ENCODE data around the gene VIPR2.

The VIPR2 gene

GRCh38 chr7:159119851-159120539 lies 24.7 kb downstream of the VIPR2 start:
- no peak overlapping the region for H3K27ac ChIP-seq (ENCODE audit: low read length)
- no peaks in the 10 kb centered on the region for H3F3A ChIP-seq (ENCODE audit: insufficient read depth, low read length)
- H2AFZ ChIP-seq (ENCODE audit: low read length): no peak overlapping the region
- no peaks in the 10 kb centered on the region; the same call in 1 of the 2 replicates for H3K27me3 ChIP-seq (replicated peaks; ENCODE audit: insufficient read depth, low read length)
- H3K4me3 ChIP-seq (ENCODE audit: low read length): no peak overlapping the region
- DNase-seq: no peak
- H3K9me3 ChIP-seq (replicated peaks; ENCODE audit: insufficient read depth, low read length): no peaks in the 10 kb centered on the region
- no peaks in the 10 kb centered on the region for H3K36me3 ChIP-seq (replicated peaks; ENCODE audit: insufficient read depth, low read length)
- no peak overlapping the region for H3K4me2 ChIP-seq (ENCODE audit: low read depth, low read length)
- TF ChIP-seq EZH2 (optimal IDR thresholded peaks at IDR 0.05; ENCODE audit: low read depth, low read length): no peak
- TF ChIP-seq EZH2phosphoT487 (IDR thresholded peaks at IDR 0.05; ENCODE audit: low read length): no peak
- no peak for TF ChIP-seq CTCF (IDR thresholded peaks at IDR 0.05; ENCODE audit: low read length)
- no peak overlapping the region for H3K9ac ChIP-seq (ENCODE audit: low read length)
- H4K20me1 ChIP-seq (ENCODE audit: insufficient read depth, low read length): no peaks in the 10 kb centered on the region
- no peaks in the 10 kb centered on the region for H3K79me2 ChIP-seq (ENCODE audit: low read length)
- no peaks in the 10 kb centered on the region for H3K4me1 ChIP-seq (ENCODE audit: low read length)
- H3K9me2 ChIP-seq (replicated peaks; ENCODE audit: insufficient read depth, low read length): no peaks in the 10 kb centered on the region

GRCh38 chr7:159119026-159119741 lies 25.5 kb downstream of the VIPR2 start:
- H3K27ac ChIP-seq (ENCODE audit: low read length): no peak overlapping the region
- H3K9ac ChIP-seq (ENCODE audit: low read length): no peak overlapping the region
- H3K4me1 ChIP-seq (ENCODE audit: low read length): no peaks in the 10 kb centered on the region
- H3K4me2 ChIP-seq (ENCODE audit: low read depth, low read length): no peak overlapping the region
- no peak overlapping the region for H2AFZ ChIP-seq (ENCODE audit: low read length)
- H3K9me2 ChIP-seq (replicated peaks; ENCODE audit: insufficient read depth, low read length): no peaks in the 10 kb centered on the region
- no peaks in the 10 kb centered on the region; the same call in 1 of the 2 replicates for H3K27me3 ChIP-seq (replicated peaks; ENCODE audit: insufficient read depth, low read length)
- H3K36me3 ChIP-seq (replicated peaks; ENCODE audit: insufficient read depth, low read length): no peaks in the 10 kb centered on the region
- TF ChIP-seq EZH2 (optimal IDR thresholded peaks at IDR 0.05; ENCODE audit: low read depth, low read length): no peak
- no peak for TF ChIP-seq CTCF (IDR thresholded peaks at IDR 0.05; ENCODE audit: low read length)
- TF ChIP-seq EZH2phosphoT487 (IDR thresholded peaks at IDR 0.05; ENCODE audit: low read length): no peak
- H4K20me1 ChIP-seq (ENCODE audit: insufficient read depth, low read length): no peaks in the 10 kb centered on the region
- no peaks in the 10 kb centered on the region for H3K9me3 ChIP-seq (replicated peaks; ENCODE audit: insufficient read depth, low read length)
- no peak for DNase-seq
- H3K79me2 ChIP-seq (ENCODE audit: low read length): no peaks in the 10 kb centered on the region
- no peaks in the 10 kb centered on the region for H3F3A ChIP-seq (ENCODE audit: insufficient read depth, low read length)
- no peak overlapping the region for H3K4me3 ChIP-seq (ENCODE audit: low read length)

- Histone ChIP-seq H3K79me2 (ENCODE audit: low read length) (no peaks in the 10 kb centered on the region), H4K20me1 (ENCODE audit: insufficient read depth, low read length) (no peaks in the 10 kb centered on the region), H3K4me1 (ENCODE audit: low read length) (no peaks in the 10 kb centered on the region), H3K27ac (ENCODE audit: low read length) (no peak overlapping the region), H3K9me3 (replicated peaks; ENCODE audit: insufficient read depth, low read length) (no peaks in the 10 kb centered on the region), H3F3A (ENCODE audit: insufficient read depth, low read length) (no peaks in the 10 kb centered on the region), H3K4me2 (ENCODE audit: low read depth, low read length) (no peak overlapping the region), H3K9me2 (replicated peaks; ENCODE audit: insufficient read depth, low read length) (no peaks in the 10 kb centered on the region), H3K27me3 (replicated peaks; ENCODE audit: insufficient read depth, low read length) (no peaks in the 10 kb centered on the region; the same call in 1 of the 2 replicates), H3K9ac (ENCODE audit: low read length) (no peak overlapping the region), H3K36me3 (replicated peaks; ENCODE audit: insufficient read depth, low read length) (no peaks in the 10 kb centered on the region), H2AFZ (ENCODE audit: low read length) (no peak overlapping the region), H3K4me3 (ENCODE audit: low read length) (no peak overlapping the region)
- TF ChIP-seq EZH2 (optimal IDR thresholded peaks at IDR 0.05; ENCODE audit: low read depth, low read length) (no peak), CTCF (IDR thresholded peaks at IDR 0.05; ENCODE audit: low read length) (no peak), EZH2phosphoT487 (IDR thresholded peaks at IDR 0.05; ENCODE audit: low read length) (no peak)
- no peak for DNase-seq
These were observed 26.0 kb downstream of the VIPR2 start for GRCh38 chr7:159118623-159119022.

All from MM.1S (cell line).